Measurements from ENCODE around the gene SPTBN1. TPM values are rescaled to one million over a fixed set of nuclear protein-coding genes. Genes with fewer than 3 reads are reported as not detected.

Gene SPTBN1
- polyA plus RNA-seq, 1 donor = 256 TPM

DNA sequence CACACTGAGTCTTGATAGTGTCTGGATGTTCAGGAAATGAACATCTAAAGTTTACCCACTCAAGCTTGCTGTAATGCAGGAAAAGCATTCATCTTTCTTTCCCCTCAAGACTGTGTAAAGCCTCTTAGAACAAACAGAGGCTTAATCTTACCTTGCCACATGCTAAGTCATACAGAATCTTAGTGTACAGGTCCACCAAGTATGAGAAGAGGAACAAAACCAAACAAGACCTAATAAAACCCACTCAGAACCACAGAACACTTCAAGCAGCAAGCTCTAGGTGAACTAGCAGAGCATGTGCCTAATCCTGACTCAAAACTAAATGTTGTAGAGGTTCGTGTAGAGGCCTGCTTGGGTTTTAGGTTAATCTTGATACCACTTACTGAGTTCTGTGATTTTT lies 97.6 kb downstream of the SPTBN1 start:
- no peak for DNase-seq (ENCODE audit: low read depth)

DNA sequence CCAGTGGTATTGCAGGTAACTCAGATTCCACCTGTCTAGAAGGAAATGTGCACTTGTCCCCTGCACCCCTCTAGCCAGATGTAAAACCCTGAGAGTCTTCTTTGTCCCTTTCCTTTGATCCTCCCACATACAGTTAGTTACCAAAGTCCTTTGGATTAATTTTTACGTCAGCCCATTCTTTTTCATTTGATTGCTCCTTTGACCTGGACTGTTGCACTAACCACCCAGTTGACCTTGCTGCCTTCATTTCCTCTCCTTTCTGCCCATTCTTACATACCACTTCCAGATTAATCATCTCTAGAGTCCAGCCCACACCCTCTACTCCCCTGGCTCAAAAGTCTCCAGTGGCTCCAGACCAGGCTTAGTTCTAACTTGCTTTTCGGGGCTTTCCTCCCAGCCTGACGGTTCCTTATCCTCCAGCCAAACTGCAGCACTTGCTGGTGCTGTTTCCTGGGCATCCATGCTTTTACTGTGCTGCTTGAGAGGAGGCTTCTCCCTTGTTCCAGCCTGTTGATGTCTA lies 99.3 kb downstream of the SPTBN1 start:
- DNase-seq (ENCODE audit: low read depth) = no peak

DNA sequence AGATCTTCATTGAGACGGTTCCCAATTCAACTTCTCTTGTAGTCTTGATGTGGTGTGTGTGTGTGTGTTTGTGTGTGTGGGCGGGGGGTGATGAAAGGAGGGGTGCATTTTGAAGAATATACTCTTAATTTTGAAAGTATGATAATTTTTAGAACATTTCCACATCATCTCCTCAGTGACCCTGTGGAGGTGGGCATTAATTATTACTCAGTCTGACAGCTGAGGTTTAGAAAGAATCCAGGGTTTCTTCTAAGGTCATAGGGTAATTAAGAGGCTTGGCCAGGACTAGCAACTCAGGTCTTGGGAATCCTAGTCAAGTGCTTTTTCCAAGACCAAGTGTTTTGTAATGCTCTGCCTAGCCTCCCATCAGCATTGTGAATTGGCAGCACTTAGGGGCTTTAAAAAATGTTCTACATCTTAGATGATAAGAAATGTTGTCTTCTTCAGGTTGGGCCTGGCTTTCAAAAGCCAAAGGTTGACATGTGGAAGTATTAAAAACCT lies 100.5 kb downstream of the SPTBN1 start:
- no peak for DNase-seq (ENCODE audit: low read depth)

DNA sequence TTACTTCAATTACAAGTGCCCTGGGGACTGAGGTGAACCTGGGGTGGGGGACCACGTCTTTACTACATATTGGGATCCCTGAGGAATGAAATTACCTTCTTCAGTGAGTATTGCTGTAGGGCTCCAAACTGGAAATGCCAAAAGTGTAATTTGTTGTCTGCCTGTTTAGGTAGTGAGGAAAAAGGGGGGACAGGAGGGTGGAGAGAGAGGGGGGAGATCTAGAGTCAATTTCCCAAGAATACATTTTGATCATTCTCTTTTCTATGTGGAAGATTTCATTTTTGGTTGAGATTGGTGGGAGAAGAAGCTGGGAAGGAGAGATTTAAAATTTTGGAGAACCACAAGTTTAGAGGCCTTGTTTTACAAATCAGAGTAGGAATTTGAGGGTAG lies 101.1 kb downstream of the SPTBN1 start:
- DNase-seq (ENCODE audit: low read depth) = no peak

DNA sequence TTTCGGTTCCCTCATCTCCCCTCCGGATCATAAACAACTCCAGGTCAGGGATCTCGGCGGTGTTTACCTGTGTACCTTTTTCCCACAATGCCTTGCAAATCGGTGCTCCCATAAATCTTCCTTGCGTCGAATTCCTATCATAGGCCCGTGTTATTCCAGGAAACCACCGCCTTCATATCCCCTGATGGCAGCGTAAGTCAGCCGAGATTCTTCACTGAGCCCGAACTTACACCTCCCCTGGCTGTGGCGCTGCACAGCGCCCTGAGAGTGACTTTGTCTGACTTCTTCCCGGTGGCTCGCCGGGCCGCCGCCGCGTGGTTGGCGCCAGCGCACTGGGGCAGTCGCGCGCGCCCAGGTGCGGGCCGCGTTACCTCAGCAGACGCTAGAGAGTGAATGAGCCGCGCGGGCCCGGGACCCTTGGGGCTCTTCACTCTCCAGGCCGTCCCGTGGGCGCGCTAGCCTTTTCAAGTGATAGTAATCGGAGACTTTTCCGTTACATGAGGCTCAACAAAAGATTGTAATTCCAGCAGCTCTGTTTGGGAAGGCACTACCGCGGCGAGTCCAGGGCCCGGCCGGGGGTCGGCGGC lies 101.6 kb downstream of the SPTBN1 start:
- DNase-seq (ENCODE audit: low read depth) = no peak

DNA sequence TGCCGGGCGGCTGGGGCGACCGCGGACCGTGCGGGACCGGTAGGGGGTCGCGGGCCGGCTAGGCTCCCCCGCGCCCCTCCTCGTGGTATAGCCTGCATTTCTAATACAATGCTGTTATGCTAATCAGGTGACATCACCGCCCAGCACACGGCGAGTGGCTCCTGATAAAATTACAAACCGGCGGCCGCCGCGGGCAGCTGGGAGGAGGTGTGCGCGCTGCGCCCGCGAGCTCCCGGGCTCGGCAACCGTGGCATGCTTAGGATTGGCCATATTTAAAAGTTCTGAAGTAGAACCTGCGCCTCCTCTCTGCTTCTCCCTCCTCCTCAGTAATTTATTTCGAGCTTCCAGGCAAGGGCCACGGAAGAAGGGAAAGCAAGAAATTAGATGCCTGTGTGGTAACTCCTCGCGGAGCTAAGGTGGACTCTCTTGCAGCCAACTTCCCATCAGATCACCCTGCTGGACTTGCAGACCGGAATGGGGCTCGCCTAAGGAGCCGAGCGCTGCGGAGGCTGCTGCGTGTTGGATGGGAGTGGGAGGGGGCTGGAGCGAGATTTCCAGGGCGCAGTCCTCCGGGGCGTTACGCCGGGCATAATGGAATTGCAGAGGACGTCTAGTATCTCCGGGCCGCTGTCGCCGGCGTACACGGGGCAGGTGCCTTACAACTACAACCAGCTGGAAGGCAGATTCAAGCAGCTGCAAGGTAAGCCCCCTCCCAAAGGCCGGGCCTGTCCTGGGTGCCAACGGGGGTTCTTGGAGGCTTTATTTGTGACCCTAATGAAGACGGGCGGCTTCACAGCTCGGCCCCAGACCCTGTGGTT lies 102.3 kb downstream of the SPTBN1 start:
- DNase-seq (ENCODE audit: low read depth) = no peak

DNA sequence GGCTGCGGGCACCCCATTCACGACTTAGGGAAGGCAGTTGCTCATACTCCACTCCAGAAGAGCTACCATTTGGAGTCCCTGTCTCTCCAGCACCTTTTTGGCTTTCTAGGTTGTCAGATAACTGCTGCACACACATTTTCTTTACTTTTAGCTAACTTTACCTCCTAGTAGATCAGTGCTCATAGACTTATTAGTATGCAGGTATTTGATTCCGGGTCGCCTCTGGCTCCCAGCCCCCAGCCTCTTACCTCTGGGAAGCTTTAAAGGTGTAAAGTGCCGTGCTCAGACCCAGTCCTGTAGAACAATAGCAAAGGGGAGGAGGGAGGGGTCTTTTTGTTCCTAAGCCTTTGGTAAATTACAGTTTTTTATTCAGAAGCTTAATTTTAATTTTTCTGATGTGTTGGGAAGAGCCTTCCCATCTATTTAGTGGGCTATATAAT lies 102.9 kb downstream of the SPTBN1 start:
- DNase-seq (ENCODE audit: low read depth) = no peak

DNA sequence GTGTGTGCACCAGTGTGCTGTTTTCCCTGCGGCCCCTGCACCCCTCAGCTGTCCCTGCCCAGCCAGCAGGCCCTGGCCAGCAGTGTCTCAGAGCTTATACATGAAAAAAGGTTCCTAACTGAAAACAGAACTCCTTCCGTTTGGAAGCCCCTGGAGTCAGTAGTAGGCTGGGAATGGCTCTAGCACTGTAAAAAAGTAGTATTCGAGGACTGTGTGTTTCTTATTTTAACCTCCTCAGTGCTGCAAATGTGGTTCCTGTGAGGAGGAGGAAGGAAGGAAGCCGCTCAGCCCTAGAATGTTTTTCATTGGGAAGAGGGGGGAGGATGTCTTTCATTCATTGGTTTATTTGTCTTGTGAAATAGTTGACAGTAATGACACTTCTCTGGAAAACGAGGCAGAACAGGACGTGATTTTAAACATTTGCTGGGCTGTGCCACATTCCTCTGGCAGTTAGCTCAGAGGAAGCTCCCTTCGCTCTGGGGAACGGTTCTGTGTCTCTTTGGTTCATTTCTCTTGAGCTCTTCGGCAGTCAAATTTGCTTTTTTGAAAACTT lies 103.5 kb downstream of the SPTBN1 start:
- DNase-seq (ENCODE audit: low read depth) = no peak

DNA sequence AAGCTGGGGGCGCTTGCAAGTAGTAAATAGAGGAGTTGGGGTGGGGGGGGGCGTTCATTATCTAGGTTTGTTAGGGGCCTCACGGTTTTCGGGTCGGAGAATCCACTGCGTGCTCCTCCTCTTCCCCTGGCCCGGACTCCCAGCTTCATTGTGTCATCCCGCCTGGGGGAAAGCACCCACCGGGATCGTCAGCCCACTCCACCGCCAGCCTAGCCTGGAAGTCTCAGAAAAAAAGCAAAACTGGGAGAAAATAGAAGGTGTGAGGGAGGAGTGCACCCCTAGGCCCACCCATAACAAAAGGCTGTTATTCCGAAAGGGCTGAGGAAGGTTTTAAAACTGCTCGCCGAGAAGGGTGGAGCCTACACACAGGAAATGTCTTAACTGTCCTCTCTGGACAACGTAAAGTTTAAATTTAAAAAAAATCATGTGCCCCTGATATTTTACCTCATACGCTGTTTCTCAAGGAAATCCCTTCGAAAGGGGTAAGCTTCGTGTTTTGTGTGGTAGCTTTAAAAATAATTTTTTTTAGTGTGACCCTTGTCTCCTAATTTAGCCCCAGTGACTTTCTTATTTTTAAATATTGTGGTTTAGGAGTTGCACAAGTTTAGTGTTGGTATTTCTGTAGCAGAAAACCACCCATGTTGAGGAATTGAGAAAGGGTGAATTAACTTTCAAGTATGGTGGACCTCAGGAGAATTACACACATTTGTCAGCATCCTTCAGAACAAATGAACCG lies 104.2 kb downstream of the SPTBN1 start:
- no peak for DNase-seq (ENCODE audit: low read depth)

DNA sequence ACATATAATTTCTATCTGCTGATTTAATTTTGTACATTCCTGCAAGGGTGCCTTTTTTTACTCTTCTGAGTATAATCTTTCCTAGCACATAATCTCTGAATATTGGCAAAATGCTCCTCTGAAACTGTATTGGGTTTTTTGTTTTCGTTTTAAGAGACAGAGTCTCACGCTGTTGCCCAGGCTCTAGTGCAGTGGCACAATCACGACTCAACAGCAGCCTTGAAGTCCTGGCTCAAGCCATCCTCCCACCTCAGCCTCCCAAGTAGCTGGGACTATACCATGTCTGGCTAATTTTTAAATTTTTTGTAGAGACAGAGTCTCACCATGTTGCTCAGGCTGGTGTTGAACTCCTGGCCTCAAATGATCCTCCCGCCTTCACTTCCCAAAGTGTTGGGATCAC lies 104.9 kb downstream of the SPTBN1 start:
- DNase-seq (ENCODE audit: low read depth) = no peak

DNA sequence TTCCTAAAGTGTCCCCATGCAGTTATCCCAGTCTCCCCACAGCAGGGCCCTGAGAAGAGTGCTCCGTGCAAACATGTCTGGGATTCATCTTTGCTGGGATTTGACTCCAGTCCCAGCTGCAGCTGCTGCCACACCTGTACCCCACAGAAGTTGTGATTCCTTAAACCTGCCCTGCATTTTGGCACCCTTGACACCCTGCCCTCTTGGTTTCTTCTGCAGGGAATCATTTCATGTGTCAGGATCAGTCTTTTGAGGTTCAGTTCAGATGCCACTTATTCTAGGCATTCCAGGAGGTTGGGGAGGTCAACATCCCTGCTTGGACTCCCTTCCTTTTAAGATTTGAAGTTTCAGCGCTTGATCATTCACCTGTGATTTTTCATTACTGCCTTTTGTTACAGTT lies 108.3 kb downstream of the SPTBN1 start:
- DNase-seq (ENCODE audit: low read depth) = no peak

DNA sequence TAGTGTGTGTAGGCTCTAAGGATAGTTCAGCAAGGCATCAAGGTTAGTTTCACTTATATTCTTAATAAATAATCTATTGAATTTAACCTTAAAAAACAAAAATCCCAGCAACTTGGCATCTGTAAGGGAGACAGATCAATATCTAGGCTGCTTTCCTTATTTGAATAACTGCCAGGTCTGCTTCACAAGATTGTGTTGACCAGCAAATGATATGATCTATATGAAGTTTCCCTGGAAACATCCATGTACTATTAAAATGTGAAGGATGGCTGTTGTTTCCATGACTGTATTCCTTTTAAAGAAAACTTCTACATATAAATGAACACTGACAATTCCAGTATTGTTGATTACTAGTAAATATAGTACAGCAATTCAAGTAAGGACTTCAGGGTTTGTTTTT lies 109.4 kb downstream of the SPTBN1 start:
- no peak for DNase-seq (ENCODE audit: low read depth)

DNA sequence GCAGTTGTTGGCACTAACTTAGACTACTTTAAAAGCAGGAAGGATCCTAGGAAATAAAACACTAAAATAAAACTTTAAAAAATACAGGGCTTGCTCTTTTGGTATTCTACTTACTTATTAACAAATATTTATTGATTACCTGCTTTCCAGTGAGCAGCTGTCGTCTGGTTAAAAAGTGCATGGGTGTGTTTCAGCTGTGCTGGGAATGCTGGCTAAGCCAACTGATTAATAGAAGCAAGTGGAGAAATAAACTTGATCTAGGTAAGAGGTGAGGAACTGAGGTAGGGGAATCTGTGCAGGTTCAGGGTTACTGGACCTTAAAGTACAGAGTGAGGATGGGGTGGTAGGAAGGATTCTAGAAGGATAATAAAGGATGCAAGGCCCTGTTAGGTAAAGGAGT lies 110.8 kb downstream of the SPTBN1 start:
- no peak for DNase-seq (ENCODE audit: low read depth)

DNA sequence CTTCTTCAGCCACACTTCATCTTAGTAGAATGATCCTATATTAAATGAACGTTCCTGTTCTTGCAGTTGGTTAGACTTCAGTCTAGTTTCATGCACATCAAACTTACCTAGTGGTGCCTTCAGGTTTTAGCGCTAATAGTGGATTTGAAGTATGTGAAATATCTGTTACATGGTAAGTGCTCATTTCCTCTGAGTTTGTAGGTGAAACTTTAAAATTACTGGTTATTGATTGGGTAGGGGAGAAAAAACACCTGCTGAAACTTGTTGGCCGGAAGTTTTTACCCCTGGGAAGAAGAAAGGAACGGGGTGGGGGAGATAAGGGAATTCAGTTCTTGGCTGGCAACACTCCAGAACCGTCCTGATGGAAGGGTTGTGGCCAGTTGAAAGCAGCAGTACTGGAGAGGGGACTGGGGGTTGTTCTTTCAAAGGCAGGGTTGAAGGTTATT lies 112.8 kb downstream of the SPTBN1 start:
- no peak for DNase-seq (ENCODE audit: low read depth)

DNA sequence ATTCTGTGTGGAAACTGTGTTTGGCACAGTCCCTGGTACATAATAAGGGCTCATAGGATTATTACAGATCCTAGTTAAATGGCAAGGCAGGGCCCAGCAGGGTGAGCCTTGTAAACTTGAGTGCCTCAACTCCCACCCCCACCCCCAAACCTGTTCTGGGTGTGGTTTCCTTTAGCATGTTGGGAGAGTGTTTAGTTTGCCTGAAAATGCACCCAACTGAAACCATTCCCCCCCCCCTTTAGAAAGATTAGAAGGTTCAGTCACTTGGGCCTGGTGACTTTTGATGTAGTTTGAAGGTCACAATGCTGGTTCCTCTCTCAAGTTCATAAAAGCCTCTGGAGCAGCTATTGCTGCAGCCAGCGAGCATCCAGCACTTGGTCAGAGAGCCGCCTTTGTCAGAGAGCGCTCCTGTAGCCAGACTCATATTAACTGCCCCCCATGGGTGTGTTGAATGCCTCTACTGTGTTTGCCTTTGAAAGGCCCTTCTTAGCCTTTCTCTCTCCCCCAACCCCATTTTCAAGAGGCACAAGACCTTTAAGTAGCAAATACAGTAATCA lies 113.7 kb downstream of the SPTBN1 start:
- DNase-seq (ENCODE audit: low read depth) = no peak

DNA sequence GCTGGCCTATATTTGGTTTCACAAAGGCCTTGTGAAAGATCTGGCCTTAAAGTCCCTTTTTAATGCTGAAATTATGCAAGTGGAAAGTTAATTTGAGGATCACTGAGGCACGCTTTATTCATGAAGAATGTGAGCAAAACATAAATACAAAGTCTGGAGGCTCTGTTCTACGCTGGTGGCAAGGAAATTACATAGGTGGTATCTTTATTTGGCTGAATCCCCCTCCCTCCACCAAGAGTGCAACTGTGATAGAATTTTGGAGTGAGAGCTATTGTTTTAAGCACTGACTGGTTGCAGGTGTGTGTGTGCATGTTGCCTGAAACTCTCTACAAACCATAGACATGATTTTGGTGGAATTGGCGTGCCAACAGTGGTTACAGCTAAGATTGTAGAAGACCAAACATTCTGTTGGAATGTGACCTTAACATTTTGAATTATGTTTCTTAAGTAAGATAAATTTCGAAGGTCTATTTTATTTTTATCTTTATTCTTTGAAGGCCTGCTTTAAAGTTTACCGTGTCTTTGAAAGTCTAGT lies 114.3 kb downstream of the SPTBN1 start:
- DNase-seq (ENCODE audit: low read depth) = no peak

DNA sequence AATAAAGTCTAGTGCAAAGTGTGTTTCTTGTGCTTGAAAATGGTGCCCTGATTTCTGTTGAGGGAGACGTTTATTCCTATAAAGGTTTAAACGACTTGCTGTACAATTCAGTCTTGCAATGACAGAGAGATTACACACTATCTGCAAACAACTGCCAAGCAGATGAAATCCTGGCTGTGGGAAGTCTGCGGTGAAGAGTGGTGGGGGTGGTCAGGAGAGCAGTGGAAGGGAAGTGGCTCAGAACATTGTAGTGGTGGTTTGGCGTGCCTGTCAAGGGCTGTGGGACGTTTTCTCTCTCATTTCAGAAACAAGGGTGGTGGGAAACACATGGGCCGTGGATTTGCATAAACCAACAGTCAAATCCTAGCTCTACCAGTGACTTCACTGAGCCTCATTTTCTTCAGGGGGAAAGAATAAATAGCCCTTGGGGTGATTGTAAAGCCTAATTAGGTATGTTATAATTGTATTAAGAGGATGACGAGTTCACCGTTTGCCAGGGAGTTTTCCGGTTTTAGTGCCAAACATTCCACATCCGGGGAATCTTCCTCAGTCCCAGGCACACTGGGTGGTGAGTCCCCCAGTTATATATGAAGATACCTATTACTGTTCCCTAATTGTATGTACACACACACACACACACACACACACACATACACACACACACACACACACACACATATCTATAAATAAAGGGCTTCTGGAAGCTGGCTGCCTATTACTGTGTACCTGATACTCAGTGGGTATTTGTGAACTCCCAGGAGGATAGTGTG lies 115.0 kb downstream of the SPTBN1 start:
- no peak for DNase-seq (ENCODE audit: low read depth)

DNA sequence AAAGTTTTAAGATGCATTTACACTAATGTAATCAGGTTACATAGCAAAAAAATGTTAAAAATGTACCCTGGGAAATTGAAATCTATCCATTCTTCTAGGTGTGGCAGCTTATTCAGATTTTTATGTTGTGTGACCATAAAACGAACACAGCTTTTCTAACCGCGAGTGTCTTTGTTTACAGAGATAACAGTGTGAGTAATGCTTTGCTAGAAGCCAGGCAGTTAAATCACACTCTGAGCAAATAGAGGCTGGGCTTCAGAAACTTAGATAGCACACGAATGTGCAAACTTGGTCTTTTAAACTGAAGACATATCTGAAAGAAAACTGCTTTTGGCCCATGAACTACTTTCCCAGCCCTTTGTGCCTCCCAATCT lies 116.1 kb downstream of the SPTBN1 start:
- no peak for DNase-seq (ENCODE audit: low read depth)

DNA sequence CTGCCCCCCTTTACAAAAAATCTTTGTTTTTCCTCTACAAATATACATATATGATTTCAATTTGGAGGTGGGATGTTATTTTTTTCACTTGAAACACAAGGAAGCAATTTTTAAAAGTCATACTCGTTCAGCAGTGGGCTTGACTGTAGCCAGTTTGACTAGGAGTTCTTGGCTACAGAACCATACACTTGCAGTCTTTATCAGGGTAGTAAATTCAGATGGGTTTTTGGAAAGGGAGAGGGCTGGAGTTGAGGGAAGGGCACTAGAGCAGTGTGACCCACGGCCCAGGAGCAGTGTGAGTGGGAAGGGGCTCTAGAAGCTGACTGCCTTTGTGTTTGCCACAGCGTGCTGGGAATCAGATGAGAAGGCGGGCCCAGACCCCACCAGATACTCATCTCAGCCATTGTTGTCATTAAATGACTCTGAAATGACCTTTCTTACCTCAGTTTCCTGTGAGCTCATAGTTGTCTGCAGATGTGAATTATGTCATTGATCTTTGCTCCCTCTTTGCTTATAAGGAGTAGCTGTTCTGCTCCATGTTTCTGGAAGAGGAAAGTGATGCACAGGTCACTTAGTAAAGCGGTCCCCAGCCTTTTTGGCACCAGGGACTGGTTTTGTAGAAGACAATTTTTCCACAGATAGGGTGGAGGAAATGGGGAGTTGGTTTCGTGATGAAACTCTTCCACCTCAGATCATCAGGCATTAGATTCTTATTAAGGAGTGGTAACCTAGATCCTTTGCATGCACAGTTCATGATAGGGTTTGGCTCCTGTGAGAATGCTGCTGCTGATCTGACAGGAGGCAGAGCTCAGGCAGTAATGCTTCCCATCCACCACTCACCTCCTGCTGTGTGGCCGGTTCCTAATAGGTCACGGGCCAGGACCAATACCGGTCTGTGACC lies 116.8 kb downstream of the SPTBN1 start:
- no peak for DNase-seq (ENCODE audit: low read depth)

DNA sequence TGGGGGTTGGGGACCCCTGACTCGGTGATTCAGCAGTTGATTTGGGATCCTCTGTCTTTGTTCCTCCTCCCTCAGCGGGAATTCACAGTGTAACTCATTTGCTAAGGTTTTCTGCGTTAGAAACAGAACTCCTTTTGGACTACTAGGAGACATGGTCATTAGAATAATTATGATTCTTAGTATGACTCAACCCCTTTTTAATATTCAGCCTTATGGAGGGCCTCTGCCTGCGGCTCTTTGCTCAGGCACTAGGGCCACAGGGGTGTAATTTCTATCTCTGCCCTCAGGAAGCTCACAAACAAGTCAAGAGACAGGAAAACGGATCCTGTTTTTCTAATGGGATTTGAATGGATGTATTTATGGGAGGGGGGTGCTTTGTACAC lies 117.4 kb downstream of the SPTBN1 start:
- no peak for DNase-seq (ENCODE audit: low read depth)

All from forelimb muscle (tissue), 1 donor.